Measurements from ENCODE around the gene MYOT.
"Not testable (repeated sequence)": the region's sequence is repeated elsewhere in the genome, so short reads cannot be mapped to it uniquely, and the experiment has no call there.

The MYOT gene

DNA sequence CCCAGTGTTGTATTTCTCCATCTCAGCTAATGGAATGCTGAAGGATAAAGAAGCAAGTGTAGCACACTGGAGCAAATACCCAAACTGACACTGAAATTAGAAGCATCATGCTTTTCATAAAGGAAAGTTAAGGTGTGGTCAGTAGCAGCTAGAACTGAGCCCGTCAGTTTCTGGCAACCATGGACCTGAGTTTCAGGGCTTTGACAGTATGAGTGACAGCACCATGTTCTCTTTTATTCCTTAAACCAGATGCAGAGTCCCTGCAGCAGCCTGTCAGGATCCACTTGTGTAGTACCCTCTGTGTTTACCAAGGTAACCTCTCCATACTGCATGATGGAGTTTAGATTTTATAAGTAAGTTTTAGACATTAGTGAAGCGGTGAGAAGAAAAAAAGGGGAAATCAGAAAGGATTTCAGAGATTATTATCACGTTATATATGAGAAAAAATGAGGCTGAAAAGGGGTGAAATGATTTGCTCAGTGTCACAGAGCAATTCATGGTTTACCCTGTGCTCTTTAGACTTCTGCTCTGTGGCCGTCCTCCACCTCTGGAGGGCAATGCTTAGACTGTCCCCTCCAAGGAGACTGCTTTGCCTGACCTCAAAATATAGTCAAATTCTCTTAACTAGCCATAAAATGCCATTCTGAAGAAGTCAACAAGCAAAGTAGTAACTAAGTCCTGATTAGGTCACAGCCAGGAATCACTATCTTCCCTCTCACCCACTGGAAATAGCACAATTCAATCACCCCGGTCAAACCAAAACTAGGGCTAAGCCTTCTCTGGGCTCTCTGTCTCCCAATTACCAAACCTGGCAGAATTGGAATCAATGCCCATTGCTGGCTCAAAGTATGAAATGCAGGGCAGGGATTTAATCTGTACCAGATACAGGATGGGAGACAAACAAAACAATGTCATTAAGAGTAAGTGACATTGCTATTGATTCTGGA is 10.5 kb upstream of the MYOT start:
- no peak for DNase-seq (ENCODE audit: low read depth)

- DNase-seq (ENCODE audit: low read depth): no peak
Measured at GRCh38 chr5:137858223-137858916, 9.3 kb upstream of the MYOT start.

DNA sequence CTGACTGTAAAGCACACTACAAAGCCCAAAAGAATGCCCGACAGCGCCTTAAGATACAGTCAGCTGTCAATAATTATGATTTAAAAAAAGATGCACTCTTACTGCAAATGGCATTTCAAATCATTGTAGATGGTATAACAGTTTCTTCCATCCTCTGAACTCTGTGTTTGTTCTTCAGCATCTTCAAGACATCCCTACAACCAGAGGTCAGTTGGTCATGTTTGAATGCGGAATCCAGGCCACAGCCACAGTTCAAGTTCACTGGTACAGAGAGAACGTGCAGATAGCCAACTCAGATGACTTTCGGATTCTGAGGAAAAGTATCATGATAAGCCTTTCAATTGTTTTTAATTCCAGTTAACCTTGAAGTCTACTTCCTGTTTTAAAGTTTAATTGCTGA is 8.7 kb upstream of the MYOT start:
- no peak for DNase-seq (ENCODE audit: low read depth)

- no peak for DNase-seq (ENCODE audit: low read depth)
Measured at GRCh38 chr5:137862251-137862650, 5.4 kb upstream of the MYOT start.

GRCh38 chr5:137863653-137864052 is 4.0 kb upstream of the MYOT start:
- not testable (repeated sequence) for DNase-seq (ENCODE audit: low read depth)

GRCh38 chr5:137866541-137867388 is 895 bp upstream of the MYOT start:
- DNase-seq (ENCODE audit: low read depth): no peak

- no peak for DNase-seq (ENCODE audit: low read depth)
Measured at GRCh38 chr5:137870647-137871339, 3.1 kb downstream of the MYOT start.

GRCh38 chr5:137871571-137871970 is 3.9 kb downstream of the MYOT start:
- DNase-seq (ENCODE audit: low read depth): no peak

DNA sequence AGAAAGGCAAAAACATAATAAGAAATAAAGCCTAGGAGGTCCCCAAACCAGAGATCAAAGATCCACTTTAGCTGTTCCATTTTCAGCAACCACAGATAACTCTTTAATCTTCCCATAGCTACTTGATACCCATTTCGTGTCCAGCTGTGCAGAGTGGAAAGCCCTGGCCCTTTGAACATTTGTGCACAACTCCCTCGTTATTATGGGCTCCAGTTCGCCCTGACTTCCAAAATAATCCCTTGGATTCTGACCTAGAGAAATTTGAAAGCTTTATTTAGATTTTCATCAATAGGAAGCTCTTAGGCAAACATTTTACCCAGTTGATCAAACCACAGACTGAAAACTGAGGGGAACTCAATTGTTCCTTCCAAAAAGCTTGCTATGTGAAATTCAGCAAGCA is 4.8 kb downstream of the MYOT start:
- no peak for DNase-seq (ENCODE audit: low read depth)

GRCh38 chr5:137876101-137876500 is 8.4 kb downstream of the MYOT start:
- DNase-seq (ENCODE audit: low read depth): no peak

- no peak for DNase-seq (ENCODE audit: low read depth)
Measured at GRCh38 chr5:137880313-137880712, 12.7 kb downstream of the MYOT start.

DNA sequence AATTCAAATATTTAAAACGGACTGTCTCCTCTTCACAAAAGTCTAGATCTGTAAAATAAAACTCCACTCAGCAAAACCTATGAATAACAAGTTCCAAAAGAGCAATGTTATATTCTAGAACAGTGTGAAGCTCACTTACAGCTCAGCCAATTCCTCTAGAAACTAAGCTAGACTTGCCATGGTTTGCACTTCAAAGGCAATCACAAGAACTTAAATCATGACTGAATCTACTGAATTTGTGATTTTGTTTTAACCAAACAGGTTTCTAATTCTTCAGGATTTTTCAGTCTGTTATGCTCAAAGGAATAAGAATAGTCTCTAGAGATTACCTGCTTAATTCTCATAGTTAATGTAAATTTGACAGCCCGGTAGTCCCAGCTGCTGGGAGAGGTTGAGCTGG is 20.2 kb downstream of the MYOT start:
- DNase-seq (ENCODE audit: low read depth): no peak

- DNase-seq (ENCODE audit: low read depth): no peak
Measured at GRCh38 chr5:137888466-137888862, 20.8 kb downstream of the MYOT start.

GRCh38 chr5:137888863-137889759 is 21.5 kb downstream of the MYOT start, which contains the start of gene PKD2L2:
PKD2L2 (plus strand) TSS chr5:137889457; CDS start chr5:137889492, 35 bp downstream.
- peak; percentile 55 for DNase-seq (ENCODE audit: low read depth)

DNA sequence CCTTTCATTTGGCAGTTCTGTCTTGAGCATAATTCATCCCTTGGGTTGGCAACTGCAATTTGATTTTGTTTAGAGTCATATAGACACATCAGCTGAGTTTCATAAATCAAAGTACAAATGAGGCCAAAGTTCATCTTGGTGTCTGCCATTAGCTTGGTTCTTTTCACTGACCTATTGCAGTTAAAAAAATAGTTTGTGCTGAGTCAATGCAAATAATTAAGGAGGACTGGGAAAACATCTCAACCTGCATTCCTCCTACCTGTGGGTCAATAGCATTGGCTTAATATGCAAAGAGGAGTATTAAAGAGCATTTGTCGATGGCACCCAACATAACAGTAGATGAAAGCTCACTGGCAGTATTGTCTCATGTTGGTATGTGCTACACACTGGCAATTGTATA is 23.2 kb downstream of the MYOT start:
- DNase-seq (ENCODE audit: low read depth): no peak

DNA sequence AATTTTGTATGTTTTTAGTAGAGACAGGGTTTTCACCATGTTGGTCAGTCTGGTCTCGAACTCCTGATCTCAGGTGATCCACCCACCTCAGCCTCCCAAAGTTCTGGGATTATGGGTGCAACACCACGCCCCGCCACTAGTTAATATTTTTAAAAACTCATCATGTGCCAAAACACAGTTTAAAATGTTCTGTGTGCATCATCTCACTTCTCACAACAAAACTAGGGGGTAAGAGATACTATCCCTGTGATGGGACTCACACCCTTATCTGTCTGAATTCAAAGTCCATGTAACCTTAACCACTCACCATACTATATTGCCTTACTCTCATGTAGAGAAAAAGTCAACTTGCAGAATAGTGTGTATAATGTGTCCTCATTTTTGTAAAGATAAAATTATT is 24.2 kb downstream of the MYOT start:
- DNase-seq (ENCODE audit: low read depth): no peak

DNA sequence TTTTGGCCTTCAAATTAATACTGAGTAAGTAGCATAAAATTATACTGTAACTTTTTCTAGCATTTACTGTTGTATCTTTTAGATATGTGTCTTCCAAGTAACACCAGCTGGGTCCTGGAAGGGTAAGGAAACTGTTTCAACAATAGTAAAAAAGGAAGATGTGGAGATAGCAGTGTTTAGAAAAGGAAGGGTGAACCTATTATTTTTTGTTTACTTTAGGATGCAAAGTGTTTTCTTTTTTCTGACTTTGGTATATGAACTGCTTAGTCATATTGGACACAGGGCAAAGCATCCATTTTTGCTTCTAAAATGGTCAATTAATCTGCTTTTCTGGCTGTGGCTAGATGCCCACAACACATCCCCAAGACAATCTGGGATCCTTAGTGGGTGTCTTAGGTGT is 26.9 kb downstream of the MYOT start:
- DNase-seq (ENCODE audit: low read depth): no peak

DNA sequence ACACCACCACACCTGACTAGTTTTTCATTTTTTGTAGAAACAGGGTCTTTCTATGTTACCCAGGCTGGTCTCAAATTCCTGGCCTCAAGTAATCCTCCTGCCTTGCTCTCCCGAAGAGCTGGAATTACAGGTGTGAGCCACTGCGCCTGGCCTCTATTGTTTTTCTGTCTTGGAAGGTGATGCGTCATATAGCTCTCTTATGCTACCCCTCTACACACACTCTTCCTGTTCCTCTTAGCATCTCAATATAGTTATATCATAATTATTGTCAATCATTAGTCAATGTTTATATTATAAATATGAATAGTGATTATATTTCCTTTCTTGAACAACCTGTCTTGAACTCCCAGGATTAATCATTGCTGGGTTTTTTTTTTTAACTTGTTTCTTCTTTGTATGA is 28.9 kb downstream of the MYOT start:
- no peak for DNase-seq (ENCODE audit: low read depth)

DNA sequence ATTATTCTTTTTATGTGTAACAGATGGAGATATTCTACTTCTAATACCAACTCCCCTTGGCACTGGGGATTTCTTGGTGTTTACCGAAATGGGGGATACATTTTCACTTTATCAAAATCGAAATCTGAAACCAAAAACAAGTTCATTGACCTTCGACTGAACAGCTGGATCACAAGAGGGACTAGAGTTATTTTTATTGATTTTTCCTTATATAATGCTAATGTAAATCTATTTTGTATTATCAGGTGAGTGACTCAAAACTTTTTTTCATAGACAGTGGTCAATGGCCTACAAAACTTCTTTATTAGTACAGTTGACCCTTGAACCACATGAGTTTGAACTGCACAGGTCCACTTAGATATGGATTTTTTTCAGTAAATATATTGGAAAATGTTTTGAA is 31.8 kb downstream of the MYOT start:
- no peak for DNase-seq (ENCODE audit: low read depth)

DNA sequence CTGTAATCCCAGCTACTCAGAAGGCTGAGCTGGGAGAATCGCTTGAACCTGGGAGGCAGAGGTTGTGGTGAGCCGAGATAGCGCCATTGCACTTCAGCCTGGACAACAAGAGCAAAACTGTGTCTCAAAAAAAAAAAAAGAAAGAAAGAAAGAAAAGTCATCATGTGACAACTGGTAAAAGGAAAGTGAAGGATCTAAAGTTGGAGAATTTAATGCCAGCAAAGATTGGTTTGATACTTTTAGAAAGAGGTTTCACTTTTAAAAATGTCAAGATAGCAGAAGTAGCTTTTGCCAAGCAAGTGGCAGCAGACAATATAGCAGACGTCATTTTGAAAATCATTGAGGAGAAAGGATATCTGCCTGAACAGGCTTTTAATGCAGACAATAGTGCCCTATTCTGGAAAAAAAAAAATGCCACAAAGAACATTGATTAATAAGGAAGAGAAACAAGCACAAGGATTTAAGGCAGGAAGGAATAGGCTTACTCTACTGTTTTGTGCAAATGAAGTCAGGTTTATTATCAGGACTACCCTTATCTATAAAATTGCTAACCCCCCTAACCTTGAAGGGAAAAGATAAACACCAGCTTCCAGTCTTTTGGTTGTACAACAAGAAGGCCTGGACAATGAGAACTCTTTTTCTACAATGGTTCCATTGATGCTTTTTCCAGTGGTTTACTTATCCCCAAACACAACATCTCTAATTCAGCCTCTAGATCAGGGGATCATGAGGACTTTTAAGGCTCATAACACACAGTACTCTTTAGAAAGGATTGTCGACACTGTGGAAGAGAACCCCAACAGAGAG is 33.6 kb downstream of the MYOT start:
- DNase-seq (ENCODE audit: low read depth): no peak

Data from stimulated activated CD8-positive, alpha-beta memory T cell treated with anti-CD3 and anti-CD28 coated beads, Interleukin-15, amount 100 ng/mL, for 1 hour (primary cell).